Activated CD4-positive, alpha-beta memory T cell treated with anti-CD3 and anti-CD28 coated beads, Interleukin-2, amount 10 ng/mL, durations not matched to agents 7 days and 5 days (primary cell): ENCODE measurements around the gene SOHLH1. TPM values are rescaled to one million over a fixed set of nuclear protein-coding genes. Genes with fewer than 3 reads are reported as not detected.

ENCODE experiments used
- CTCF ChIA-PET: fragments of 350-600 bp; sonication (Branson Sonifier 250); formaldehyde crosslinking; loops from one replicate; lab custom pipeline; 2021; ENCODE audit warnings: antibody characterized with exemption, inconsistent platforms; lab: Charles Lee
- POLR2A ChIA-PET: fragments of 350-600 bp; sonication (Branson Sonifier 250); formaldehyde crosslinking; loops from one replicate; lab custom pipeline; 2021; ENCODE audit warnings: antibody characterized with exemption; lab: Charles Lee
- DNase-seq: peaks from one replicate; pipeline ENCODE4 v3.0.0-alpha.2; 2020
- H3K27ac Mint-ChIP-seq: one replicate; pipeline ENCODE4 v1.8.0; 2021; ENCODE audit warnings: mild to moderate bottlenecking, mixed read lengths
- H3K27me3 Mint-ChIP-seq: one replicate; pipeline ENCODE4 v1.8.0; 2021; ENCODE audit warnings: mixed read lengths
- H3K36me3 Mint-ChIP-seq: one replicate; pipeline ENCODE4 v1.8.0; 2021; ENCODE audit warnings: low read depth, mixed read lengths
- H3K4me1 Mint-ChIP-seq: one replicate; pipeline ENCODE4 v1.8.0; 2021; ENCODE audit warnings: mixed read lengths
- H3K4me3 Mint-ChIP-seq: one replicate; pipeline ENCODE4 v1.8.0; 2021; ENCODE audit warnings: mild to moderate bottlenecking, mixed read lengths
- H3K9me3 Mint-ChIP-seq: one replicate; pipeline ENCODE4 v1.8.0; 2021; ENCODE audit warnings: mixed read lengths
- total RNA-seq, 2 experiments: library from RNA; stranded (reverse); gene quantifications; one replicate each; pipeline ENCODE4 v1.2.3, GENCODE V29; 2021

SOHLH1 gene
- total RNA-seq, 2 experiments from 2014 or later = not detected

DNA sequence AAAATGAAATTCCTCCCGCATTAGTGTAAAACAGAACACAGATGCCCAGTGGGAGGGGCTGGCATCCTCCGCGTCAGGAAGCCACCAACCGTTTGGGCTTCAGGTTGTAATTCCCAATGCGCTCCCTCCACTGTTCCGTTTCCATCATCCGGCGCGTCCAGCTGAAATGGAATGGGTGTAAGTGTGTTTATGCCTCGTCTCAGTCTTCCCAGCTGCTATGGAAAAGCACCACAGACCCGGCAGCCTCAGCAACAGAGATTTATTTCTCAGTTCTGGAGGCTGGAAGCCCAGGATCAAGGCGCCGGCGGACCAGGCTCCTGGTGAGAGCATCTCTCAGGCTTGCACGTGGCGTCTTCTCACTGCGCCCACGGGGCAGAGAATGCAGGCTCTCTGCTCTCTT lies 23.1 kb upstream of the SOHLH1 start:
- no peaks in the 10 kb centered on the region for H3K36me3 Mint-ChIP-seq
- H3K27me3 Mint-ChIP-seq = no peaks in the 10 kb centered on the region
- H3K27ac Mint-ChIP-seq = no peak overlapping the region
- CTCF ChIA-PET = no interaction called here
- POLR2A ChIA-PET = no interaction called here
- H3K4me3 Mint-ChIP-seq = no peak overlapping the region
- DNase-seq = no peak
- no peaks in the 10 kb centered on the region for H3K4me1 Mint-ChIP-seq
- H3K9me3 Mint-ChIP-seq = no peaks in the 10 kb centered on the region

DNA sequence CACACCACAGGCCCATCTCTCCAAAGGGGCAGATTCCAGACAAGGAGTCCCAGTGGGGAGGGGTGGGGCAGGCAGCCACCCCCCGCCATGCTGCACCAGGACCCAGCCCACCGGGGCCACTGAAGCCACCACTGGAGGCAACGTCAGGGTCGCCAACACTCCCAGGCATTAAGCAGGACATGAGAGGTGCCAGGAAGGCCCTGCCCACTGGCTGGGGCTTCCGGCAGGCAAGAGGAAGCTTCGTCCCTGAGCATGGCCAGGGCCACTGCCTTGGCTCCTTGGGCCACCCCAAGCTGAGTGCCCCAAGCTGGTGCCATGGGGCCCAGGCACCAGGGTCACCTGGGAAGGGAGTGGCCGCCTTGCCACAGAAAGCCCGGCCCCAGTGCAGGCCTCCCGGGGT lies 20.2 kb upstream of the SOHLH1 start:
- no peaks in the 10 kb centered on the region for H3K4me1 Mint-ChIP-seq
- no peaks in the 10 kb centered on the region for H3K36me3 Mint-ChIP-seq
- H3K9me3 Mint-ChIP-seq = no peaks in the 10 kb centered on the region
- H3K27me3 Mint-ChIP-seq = peaks cover 18% of the 10 kb centered on the region
- H3K4me3 Mint-ChIP-seq = no peak overlapping the region
- no peak overlapping the region for H3K27ac Mint-ChIP-seq
- DNase-seq = no peak
- ChIA-PET CTCF (no interaction called here), POLR2A (no interaction called here)

DNA sequence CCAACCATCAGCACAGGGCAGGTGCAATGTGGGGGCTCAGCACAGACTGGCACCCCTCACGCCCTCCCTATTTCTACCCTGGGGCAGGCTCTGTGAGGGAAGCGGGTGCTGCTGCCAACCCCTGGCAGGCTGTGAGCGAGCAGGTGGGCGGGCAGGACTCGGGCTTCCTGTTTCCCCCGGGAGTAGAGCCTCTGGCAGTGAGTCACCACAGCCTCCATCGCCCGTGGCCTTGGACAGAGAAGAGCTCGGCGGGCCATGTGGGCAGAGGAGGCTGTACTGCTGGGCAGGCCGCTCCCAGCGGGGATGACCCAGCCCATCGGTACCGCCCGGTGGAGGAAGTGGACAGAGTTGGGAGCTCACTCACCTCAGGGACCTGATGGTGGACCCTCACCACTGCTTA lies 19.3 kb upstream of the SOHLH1 start:
- no peaks in the 10 kb centered on the region for H3K4me1 Mint-ChIP-seq
- H3K27ac Mint-ChIP-seq = no peak overlapping the region
- no peaks in the 10 kb centered on the region for H3K36me3 Mint-ChIP-seq
- no peak for DNase-seq
- peaks cover 18% of the 10 kb centered on the region for H3K27me3 Mint-ChIP-seq
- no peaks in the 10 kb centered on the region for H3K9me3 Mint-ChIP-seq
- ChIA-PET POLR2A (no interaction called here), CTCF (no interaction called here)
- no peak overlapping the region for H3K4me3 Mint-ChIP-seq

DNA sequence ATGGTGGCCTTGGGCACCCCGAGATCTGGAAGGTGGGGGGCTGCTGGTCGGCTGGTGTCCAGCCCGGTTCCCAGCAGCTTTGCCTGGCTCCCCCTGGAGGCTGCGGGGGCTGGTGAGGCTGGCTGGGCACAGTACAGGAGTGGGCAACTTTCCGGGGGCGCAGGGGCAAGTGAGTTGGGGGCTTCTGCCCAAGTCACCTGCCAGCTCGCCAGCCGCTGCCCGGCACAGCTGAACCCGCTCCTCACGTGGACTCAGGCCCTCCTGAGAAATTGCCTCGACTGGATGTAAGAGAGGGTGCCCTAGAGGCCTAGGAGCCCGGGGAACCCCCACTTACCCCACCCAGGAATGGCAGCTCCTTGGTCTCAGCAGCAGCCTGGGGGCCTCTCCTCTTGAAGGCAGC lies 18.1 kb upstream of the SOHLH1 start:
- peaks cover 23% of the 10 kb centered on the region for H3K27me3 Mint-ChIP-seq
- H3K4me3 Mint-ChIP-seq = no peak overlapping the region
- no peaks in the 10 kb centered on the region for H3K4me1 Mint-ChIP-seq
- ChIA-PET CTCF (no interaction called here), POLR2A (no interaction called here)
- no peaks in the 10 kb centered on the region for H3K36me3 Mint-ChIP-seq
- H3K27ac Mint-ChIP-seq = no peak overlapping the region
- H3K9me3 Mint-ChIP-seq = no peaks in the 10 kb centered on the region
- DNase-seq = no peak

DNA sequence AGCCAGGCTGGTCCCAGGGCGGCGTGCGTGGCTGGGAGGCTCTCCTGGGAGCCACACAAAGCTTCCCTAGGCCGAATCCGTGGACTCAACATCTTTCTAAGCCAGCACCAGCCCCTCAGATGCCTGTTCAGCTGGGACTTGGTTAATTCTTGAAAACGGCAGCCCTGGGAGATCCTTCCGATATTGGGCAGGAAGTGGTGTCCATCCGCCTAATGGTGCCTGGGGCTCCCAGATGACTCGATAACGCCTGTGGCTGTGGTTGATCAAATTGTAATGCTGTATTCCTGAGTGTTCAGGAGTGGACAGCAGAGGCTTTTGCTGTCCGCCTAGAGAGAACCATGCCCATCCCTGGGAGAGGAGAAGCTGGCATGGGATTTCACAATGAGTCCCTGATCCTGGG lies 16.8 kb upstream of the SOHLH1 start:
- no peak overlapping the region for H3K27ac Mint-ChIP-seq
- POLR2A ChIA-PET = no interaction called here

DNA sequence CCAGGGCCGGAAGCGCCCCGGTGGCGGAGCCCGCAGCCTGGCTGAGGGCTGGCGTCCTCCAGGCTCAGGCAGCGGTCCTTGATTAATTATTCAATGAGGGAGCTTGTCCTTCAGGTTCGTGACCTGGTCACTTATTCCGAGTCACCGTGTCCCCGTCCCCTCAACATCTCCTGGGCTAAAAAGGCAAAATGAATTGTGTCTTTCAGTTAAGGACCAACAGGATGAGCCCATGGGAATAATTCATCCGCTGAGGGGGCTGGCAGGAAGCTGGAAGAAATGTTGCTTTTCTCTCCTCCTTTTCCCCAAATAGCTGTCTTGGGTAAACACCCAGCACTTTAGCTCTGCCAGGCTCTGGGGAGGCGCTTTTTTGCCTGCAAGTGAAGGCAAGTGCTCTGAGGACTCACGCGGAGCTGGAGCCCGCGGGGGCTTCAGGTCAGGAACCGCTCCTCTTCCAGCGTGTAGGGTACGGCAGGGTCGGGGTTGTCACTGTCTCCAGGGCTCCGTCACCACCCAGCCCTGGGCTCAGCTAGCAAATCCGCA lies 15.8 kb upstream of the SOHLH1 start:
- H3K4me3 Mint-ChIP-seq = no peak overlapping the region

More for the DNA sequence above, 16.8 kb upstream of the SOHLH1 start:
- DNase-seq = no peak
- peaks cover 23% of the 10 kb centered on the region for H3K27me3 Mint-ChIP-seq
- no peaks in the 10 kb centered on the region for H3K4me1 Mint-ChIP-seq
- no peaks in the 10 kb centered on the region for H3K9me3 Mint-ChIP-seq
- CTCF ChIA-PET = no interaction called here
- no peak overlapping the region for H3K4me3 Mint-ChIP-seq
- no peaks in the 10 kb centered on the region for H3K36me3 Mint-ChIP-seq

DNA sequence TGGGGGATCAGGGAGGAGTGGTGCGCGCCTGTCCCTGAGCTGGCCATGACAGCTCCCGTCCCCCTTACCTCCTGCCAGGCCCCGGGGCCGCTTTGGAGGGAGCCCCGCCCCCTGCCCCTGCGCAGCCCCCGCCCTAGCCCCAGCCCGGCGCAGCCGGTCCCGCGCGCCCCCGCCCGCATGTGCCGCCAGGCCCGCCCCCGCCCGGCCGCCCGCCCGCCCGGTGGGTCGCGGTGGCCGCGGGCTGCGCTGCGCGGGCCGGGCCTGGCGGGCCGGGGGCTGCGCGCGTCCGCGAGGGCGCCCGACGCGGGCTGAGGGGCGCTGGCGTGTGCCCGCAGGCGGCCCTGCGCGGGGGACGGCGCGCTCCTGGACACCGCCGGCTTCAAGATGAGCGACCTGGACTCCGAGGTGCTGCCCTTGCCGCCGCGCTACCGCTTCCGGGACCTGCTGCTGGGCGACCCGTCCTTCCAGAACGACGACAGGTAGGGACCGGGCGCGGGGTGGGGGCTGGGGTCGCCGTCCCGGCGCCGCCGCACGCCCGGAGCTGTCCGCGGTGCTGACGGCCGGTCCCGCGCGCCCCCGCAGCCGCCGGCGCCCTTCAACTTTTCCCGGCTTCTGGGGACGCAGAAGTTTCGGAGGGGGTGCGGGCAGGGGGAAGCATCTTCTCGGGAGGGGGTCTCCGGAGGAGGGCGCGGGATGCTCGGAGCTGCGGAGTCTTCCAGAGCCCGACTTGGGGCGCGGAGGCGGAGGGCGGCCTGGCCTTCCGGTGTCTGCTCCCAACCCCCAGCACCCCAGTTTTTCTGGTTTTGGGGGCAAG lies 15.2 kb upstream of the SOHLH1 start:
- Mint-ChIP-seq H3K4me3 (no peak overlapping the region), H3K4me1 (no peaks in the 10 kb centered on the region), H3K27me3 (peaks cover 23% of the 10 kb centered on the region), H3K27ac (no peak overlapping the region), H3K9me3 (no peaks in the 10 kb centered on the region), H3K36me3 (no peaks in the 10 kb centered on the region)
- DNase-seq = no peak
- ChIA-PET POLR2A (no interaction called here), CTCF (no interaction called here)

More for the DNA sequence above, 15.8 kb upstream of the SOHLH1 start:
- no peaks in the 10 kb centered on the region for H3K36me3 Mint-ChIP-seq
- no peaks in the 10 kb centered on the region for H3K4me1 Mint-ChIP-seq
- H3K27ac Mint-ChIP-seq = no peak overlapping the region
- H3K27me3 Mint-ChIP-seq = peaks cover 23% of the 10 kb centered on the region
- DNase-seq = no peak
- CTCF ChIA-PET = no interaction called here
- no peaks in the 10 kb centered on the region for H3K9me3 Mint-ChIP-seq
- POLR2A ChIA-PET = no interaction called here

DNA sequence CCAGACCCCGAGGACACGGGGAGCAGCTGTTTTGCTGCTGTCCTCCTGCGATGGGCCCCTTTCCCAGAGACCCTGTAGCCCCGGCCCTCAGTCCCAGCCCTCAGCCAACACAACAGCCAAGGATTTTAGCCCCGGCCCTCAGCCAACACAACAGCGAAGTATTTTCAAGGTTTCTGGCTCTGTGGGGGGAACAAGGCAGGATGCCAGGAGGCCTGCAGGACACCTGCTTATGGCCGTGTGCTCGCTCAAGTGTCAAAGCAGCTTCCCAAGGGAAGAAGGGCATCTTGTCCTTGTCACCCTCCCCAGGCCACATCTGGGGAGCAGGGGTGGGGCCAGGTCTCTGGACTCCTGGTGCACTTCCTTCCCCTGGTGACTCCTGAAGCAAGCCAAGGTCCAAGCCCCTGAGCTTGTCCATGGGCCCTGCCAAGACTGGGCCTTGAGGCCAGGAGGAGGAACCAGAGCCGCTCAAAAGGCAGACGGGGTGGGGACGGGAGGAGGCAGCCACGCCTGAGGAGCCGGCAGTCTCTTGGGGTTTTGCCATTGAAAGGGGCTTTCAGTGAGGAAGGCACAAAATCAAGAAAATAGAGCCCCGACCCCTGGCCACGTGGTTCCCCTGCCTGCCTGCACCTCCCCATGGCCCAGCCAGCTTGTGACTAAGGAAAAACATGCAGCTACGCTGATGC lies 13.5 kb upstream of the SOHLH1 start:
- Mint-ChIP-seq H3K27me3 (peaks cover 23% of the 10 kb centered on the region), H3K36me3 (no peaks in the 10 kb centered on the region), H3K27ac (no peak overlapping the region), H3K9me3 (no peaks in the 10 kb centered on the region), H3K4me1 (no peaks in the 10 kb centered on the region), H3K4me3 (no peak overlapping the region)
- ChIA-PET POLR2A (no interaction called here), CTCF (no interaction called here)
- DNase-seq = no peak

DNA sequence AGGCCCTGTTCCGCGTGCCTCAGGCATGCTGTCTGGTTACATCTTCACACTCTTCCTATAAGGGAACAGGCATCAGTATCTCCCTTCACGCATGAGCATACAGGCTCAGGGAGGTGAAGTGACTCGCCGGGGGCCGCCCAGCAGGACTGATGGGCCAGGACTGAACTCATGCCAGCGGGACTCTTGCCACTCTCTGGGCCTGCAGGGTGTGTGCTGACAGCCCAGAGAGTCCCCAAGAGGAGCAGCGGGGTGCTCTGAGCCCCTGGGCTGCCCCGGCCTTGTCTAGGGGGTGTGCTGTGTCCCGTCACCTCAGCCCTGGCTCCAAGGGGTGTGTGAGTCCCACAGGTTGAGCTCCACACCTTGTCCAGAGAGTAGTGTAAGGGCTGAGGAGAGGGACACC lies 12.6 kb upstream of the SOHLH1 start:
- no peak overlapping the region for H3K27ac Mint-ChIP-seq
- peaks cover 22% of the 10 kb centered on the region for H3K27me3 Mint-ChIP-seq
- no peak for DNase-seq
- no peaks in the 10 kb centered on the region for H3K36me3 Mint-ChIP-seq
- no peaks in the 10 kb centered on the region for H3K9me3 Mint-ChIP-seq
- no peak overlapping the region for H3K4me3 Mint-ChIP-seq
- POLR2A ChIA-PET = no interaction called here
- no peaks in the 10 kb centered on the region for H3K4me1 Mint-ChIP-seq
- CTCF ChIA-PET = interaction anchor here (1.1 kb wide), 1 partner anchor 11 kb away, joined by 3 read pairs; no protein-coding TSS in a partner anchor

DNA sequence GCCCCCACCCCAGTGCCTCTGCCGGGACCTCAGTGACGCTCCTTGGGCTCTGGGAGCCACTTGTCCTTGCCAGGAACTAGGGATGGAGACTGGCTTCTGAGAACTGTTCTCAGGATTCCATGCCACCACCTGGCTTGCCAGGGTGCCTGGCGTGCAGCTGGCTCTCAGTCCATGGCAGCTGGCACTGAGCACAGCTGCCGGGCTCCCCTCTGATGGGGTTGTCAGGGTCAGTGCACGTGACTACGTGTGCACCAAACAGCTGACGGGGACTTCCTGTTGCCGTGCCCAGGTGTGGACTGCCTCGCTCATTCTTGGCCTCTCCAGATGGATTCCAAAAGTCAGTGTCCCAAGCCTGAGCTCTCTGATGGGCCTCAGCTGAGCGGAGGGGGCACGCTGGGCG lies 12.1 kb upstream of the SOHLH1 start:
- ChIA-PET CTCF (interaction anchor here (1.1 kb wide), 1 partner anchor 10 kb away, joined by 3 read pairs; no protein-coding TSS in a partner anchor), POLR2A (no interaction called here)
- H3K4me3 Mint-ChIP-seq = no peak overlapping the region
- H3K36me3 Mint-ChIP-seq = no peaks in the 10 kb centered on the region
- peaks cover 19% of the 10 kb centered on the region for H3K27me3 Mint-ChIP-seq
- DNase-seq = no peak
- H3K27ac Mint-ChIP-seq = no peak overlapping the region
- no peaks in the 10 kb centered on the region for H3K9me3 Mint-ChIP-seq
- no peaks in the 10 kb centered on the region for H3K4me1 Mint-ChIP-seq

DNA sequence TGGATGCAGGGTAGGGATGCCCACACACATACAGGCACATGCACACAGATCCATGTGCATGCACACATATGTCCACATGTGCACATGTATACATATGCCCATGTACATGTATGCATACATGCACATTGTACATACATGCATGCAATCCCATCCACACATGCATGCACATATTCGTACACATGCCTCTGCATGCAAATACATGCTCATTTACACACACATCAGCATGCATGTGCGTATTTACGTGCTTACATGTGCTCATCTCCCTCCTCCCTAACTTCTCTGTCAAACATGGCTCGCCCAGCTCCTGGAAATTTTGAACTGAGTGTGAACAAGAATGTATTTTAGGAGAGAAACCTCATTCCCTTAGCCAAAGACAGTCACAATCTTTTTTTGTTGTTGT lies 8.9 kb upstream of the SOHLH1 start:
- Mint-ChIP-seq H3K9me3 (no peaks in the 10 kb centered on the region), H3K4me3 (no peak overlapping the region), H3K27me3 (peaks cover 3% of the 10 kb centered on the region), H3K27ac (no peak overlapping the region), H3K4me1 (no peaks in the 10 kb centered on the region), H3K36me3 (no peaks in the 10 kb centered on the region)
- POLR2A ChIA-PET = no interaction called here
- no peak for DNase-seq
- CTCF ChIA-PET = no interaction called here

DNA sequence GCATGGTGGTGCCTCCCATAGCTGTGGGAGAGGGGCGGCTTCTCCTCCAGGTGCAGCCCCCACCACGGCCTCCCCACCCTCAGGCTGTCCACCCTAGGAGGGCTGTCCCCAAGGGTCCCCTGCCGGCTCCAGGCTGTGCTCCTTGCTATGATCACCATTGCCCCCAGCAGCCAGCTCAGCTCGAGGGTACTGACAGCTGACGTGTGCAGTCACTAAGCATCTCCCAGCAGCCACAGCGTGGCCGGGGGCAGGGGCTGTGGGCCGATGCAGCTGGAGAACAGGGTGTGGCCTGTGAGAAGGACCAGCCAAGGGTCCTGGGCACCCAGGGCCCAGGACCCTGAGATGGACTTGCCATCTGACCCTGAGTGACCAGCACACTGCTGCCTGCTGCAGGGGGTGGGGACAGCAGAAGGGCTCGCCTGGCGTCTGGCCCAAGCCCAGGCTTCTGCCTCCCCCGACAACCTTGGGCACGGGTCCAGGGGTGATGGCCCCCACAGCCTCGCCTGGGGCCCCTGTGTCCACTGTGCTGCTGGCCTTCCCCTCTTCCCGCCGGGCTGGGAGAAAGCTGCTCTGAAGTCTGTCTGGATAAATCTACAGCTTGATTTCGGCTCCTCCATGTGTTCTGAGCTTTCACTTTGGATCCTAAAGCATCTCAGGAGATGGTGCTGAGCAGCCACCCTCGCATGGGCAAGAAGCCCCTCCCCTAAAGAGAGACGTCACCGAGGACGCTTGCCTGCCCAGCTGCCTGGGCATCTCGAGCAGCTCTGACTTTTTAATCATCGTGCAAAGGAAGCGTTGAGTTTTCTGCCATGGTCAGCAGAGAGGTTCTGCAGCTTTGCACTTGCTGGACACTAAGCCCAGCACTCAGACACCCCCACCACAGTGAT lies 8.2 kb upstream of the SOHLH1 start:
- CTCF ChIA-PET = no interaction called here
- Mint-ChIP-seq H3K9me3 (no peaks in the 10 kb centered on the region), H3K27me3 (no peaks in the 10 kb centered on the region), H3K4me3 (no peak overlapping the region), H3K36me3 (no peaks in the 10 kb centered on the region), H3K4me1 (no peaks in the 10 kb centered on the region), H3K27ac (no peak overlapping the region)
- DNase-seq = no peak
- POLR2A ChIA-PET = no interaction called here

DNA sequence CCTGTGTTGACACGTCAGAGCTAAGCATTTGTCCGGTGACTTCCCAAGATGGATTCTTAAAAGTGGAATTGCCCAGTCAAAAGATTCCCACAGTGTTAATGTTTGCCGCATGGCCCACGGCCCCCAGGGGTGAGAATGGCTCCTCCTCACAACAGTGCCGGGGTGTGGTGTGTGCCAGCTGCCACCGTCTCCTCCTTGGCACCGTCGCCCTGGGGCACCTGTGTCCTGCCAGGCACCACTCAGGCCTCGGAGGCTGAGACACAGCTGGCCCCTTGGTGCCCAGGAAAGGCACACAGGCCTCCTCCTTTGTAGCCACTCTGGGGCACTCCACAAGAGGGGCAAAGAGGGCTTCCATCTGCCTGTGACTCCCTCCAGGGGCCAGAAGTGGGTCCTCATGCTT lies 7.0 kb upstream of the SOHLH1 start:
- CTCF ChIA-PET = no interaction called here
- Mint-ChIP-seq H3K27me3 (no peaks in the 10 kb centered on the region), H3K27ac (no peak overlapping the region), H3K9me3 (no peaks in the 10 kb centered on the region), H3K36me3 (no peaks in the 10 kb centered on the region), H3K4me3 (no peak overlapping the region), H3K4me1 (no peaks in the 10 kb centered on the region)
- DNase-seq = no peak
- POLR2A ChIA-PET = no interaction called here
